PC-9 (cell line): ENCODE data around the gene ACTG1.

Source experiments
- EZH2 ChIP-seq: fragments of 200-600 bp; sonication (generic); IDR thresholded peaks from 2 replicates; pipeline ENCODE4 v1.8.0; 2017; ENCODE audit warnings: antibody characterized with exemption, low read depth
- TF ChIP-seq, protein P1 (sequence below): fragments of 200-600 bp; sonication (generic); conservative IDR thresholded peaks from 2 replicates; pipeline ENCODE4 v1.6.1; 2017; ENCODE audit warnings: mixed run types, antibody characterized with exemption, mild to moderate bottlenecking, moderate library complexity

- TF ChIP-seq, protein P1, sequence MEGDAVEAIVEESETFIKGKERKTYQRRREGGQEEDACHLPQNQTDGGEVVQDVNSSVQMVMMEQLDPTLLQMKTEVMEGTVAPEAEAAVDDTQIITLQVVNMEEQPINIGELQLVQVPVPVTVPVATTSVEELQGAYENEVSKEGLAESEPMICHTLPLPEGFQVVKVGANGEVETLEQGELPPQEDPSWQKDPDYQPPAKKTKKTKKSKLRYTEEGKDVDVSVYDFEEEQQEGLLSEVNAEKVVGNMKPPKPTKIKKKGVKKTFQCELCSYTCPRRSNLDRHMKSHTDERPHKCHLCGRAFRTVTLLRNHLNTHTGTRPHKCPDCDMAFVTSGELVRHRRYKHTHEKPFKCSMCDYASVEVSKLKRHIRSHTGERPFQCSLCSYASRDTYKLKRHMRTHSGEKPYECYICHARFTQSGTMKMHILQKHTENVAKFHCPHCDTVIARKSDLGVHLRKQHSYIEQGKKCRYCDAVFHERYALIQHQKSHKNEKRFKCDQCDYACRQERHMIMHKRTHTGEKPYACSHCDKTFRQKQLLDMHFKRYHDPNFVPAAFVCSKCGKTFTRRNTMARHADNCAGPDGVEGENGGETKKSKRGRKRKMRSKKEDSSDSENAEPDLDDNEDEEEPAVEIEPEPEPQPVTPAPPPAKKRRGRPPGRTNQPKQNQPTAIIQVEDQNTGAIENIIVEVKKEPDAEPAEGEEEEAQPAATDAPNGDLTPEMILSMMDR: no peak
- TF ChIP-seq EZH2: no peak
Observed at GRCh38 chr17:81480140-81481072, 32.2 kb downstream of the ACTG1 start.
